AG09309 (cell line): ENCODE measurements around the gene WDFY4.
"Not testable (repeated sequence)": the region's sequence is repeated elsewhere in the genome, so short reads cannot be mapped to it uniquely, and the experiment has no call there.

Source experiments
- DNase-seq: peaks from one replicate; pipeline ENCODE4 v3.0.0-alpha.2; 2010; ENCODE audit warnings: low read depth
- H3K4me3 ChIP-seq: 2 replicates; pipeline ENCODE4 v1.5.1; 2011; ENCODE audit warnings: mild to moderate bottlenecking, low read depth, low read length, moderate library complexity; ENCODE audit not compliant: control insufficient read depth
- CTCF ChIP-seq: IDR thresholded peaks from 2 replicates; pipeline ENCODE4 v1.5.1; 2011; ENCODE audit warnings: mild to moderate bottlenecking, low read depth, low read length, inconsistent platforms; ENCODE audit not compliant: insufficient read depth, control insufficient read depth; ENCODE audit errors: missing control alignments

Gene WDFY4

GRCh38 chr10:48638739-48639527 lies 45.7 kb upstream of the WDFY4 start:
- TF ChIP-seq CTCF, result no peak
- H3K4me3 ChIP-seq, result no peak overlapping the region
- DNase-seq, result no peak

- no peak for TF ChIP-seq CTCF
- no peak for DNase-seq
- no peak overlapping the region for H3K4me3 ChIP-seq
These were observed 45.0 kb upstream of the WDFY4 start for GRCh38 chr10:48639632-48640031.

GRCh38 chr10:48640326-48640725 lies 44.3 kb upstream of the WDFY4 start:
- TF ChIP-seq CTCF, result no peak
- H3K4me3 ChIP-seq, result no peak overlapping the region
- no peak for DNase-seq

- H3K4me3 ChIP-seq, DNase-seq: not testable (repeated sequence)
These were observed 43.5 kb upstream of the WDFY4 start for GRCh38 chr10:48641099-48641690.

GRCh38 chr10:48645600-48645999 lies 39.1 kb upstream of the WDFY4 start:
- TF ChIP-seq CTCF, result no peak
- DNase-seq, result no peak

GRCh38 chr10:48647073-48647472 lies 37.6 kb upstream of the WDFY4 start:
- H3K4me3 ChIP-seq, DNase-seq: not testable (repeated sequence)

More at GRCh38 chr10:48645600-48645999, 39.1 kb upstream of the WDFY4 start:
- H3K4me3 ChIP-seq, result no peak overlapping the region

GRCh38 chr10:48648172-48648942 lies 36.3 kb upstream of the WDFY4 start:
- H3K4me3 ChIP-seq, result no peak overlapping the region
- TF ChIP-seq CTCF, result no peak
- DNase-seq, result no peak
